HepG2 (cell line): ENCODE measurements around the gene PPP6R2. TPM values are rescaled to one million over a fixed set of nuclear protein-coding genes. Genes with fewer than 3 reads are reported as not detected.
A peak's percentile ranks its signal among the peaks of the same experiment; 100 is the strongest.

Source experiments
- DMTF1 ChIP-seq: sonication (generic); formaldehyde crosslinking; IDR thresholded peaks from 2 replicates; pipeline ENCODE4 v1.4.0; 2020; ENCODE audit warnings: mild to moderate bottlenecking, missing genetic modification reagents
- ERF ChIP-seq: IDR thresholded peaks from 2 replicates; pipeline ENCODE4 v1.6.1; 2018; ENCODE audit warnings: missing biosample characterization, missing genetic modification reagents
- FOSL2 ChIP-seq: sonication (generic); formaldehyde crosslinking; IDR thresholded peaks from 2 replicates; pipeline ENCODE4 v1.4.0; 2020; ENCODE audit warnings: missing genetic modification reagents
- FOXJ3 ChIP-seq: sonication (generic); formaldehyde crosslinking; IDR thresholded peaks from 2 replicates; pipeline ENCODE4 v1.4.0; 2020; ENCODE audit warnings: missing genetic modification reagents, mild to moderate bottlenecking, borderline replicate concordance
- HNRNPLL ChIP-seq: fragments of 200-400 bp; formaldehyde crosslinking; IDR thresholded peaks from 2 replicates; pipeline ENCODE4 v1.6.1; 2017; ENCODE audit warnings: mild to moderate bottlenecking, low read depth, low read length; ENCODE audit not compliant: poor library complexity, severe bottlenecking
- IKZF1 ChIP-seq: fragments of 450-650 bp; IDR thresholded peaks from 2 replicates; pipeline ENCODE4 v1.7.1; 2016
- MED1 ChIP-seq: sonication (generic); formaldehyde crosslinking; IDR thresholded peaks from 2 replicates; pipeline ENCODE4 v1.4.0; 2020; ENCODE audit warnings: missing genetic modification reagents
- NCOA2 ChIP-seq: sonication (generic); formaldehyde crosslinking; IDR thresholded peaks from 2 replicates; pipeline ENCODE4 v1.8.0; 2022; ENCODE audit warnings: inconsistent platforms
- REST ChIP-seq, 2 experiments: IDR thresholded peaks; 2 replicates each; pipeline ENCODE4 v1.6.1; 2011 to 2012; ENCODE audit warnings: low read length in 2 of 2, borderline replicate concordance in 1 of 2, low read depth in 1 of 2, mild to moderate bottlenecking in 1 of 2, moderate library complexity in 1 of 2
- SRF ChIP-seq: IDR thresholded peaks from 2 replicates; pipeline ENCODE4 v1.6.1; 2011; ENCODE audit warnings: mild to moderate bottlenecking, low read depth, low read length, moderate library complexity
- THYN1 ChIP-seq: sonication (generic); formaldehyde crosslinking; IDR thresholded peaks from 2 replicates; pipeline ENCODE4 v1.8.1; 2023; ENCODE audit warnings: low read depth, mild to moderate bottlenecking, moderate library complexity, missing genetic modification reagents, borderline replicate concordance
- ZNF225 ChIP-seq: sonication (generic); formaldehyde crosslinking; IDR thresholded peaks from 2 replicates; pipeline ENCODE4 v1.4.0; 2020; ENCODE audit warnings: mild to moderate bottlenecking, missing genetic modification reagents
- ZNF318 ChIP-seq: sonication (generic); formaldehyde crosslinking; IDR thresholded peaks from 2 replicates; pipeline ENCODE4 v1.4.0; 2020; ENCODE audit warnings: mild to moderate bottlenecking, missing genetic modification reagents
- ZNF740 ChIP-seq: sonication (generic); formaldehyde crosslinking; IDR thresholded peaks from 2 replicates; pipeline ENCODE4 v1.4.0; 2020; ENCODE audit warnings: missing genetic modification reagents
- polyA plus RNA-seq, 8 experiments: library from polyadenylated mRNA; depleted of rRNA in 3 of 8; stranded (reverse) in 7 of 8; unstranded in 1 of 8; fragments of >200 nt; fragmentation: Illumina TruSeq in 4 of 8; extraction: Trizol in 4 of 8; gene quantifications; 2 replicates each; pipeline versions ENCODE4 v1.2.1 to v1.2.3, GENCODE V29; 2011 to 2016; ENCODE audit warnings: low read depth in 4 of 8, missing spikeins in 1 of 8, mixed read lengths in 1 of 8; ENCODE audit not compliant: insufficient read depth in 1 of 8
- total RNA-seq, 5 experiments: library from RNA; depleted of rRNA; stranded (reverse); fragments of >200 nt; fragmentation: Illumina TruSeq; extraction: Trizol; gene quantifications; 2 replicates each; pipeline ENCODE4 v1.2.3, GENCODE V29; 2016; ENCODE audit warnings: low read depth in 1 of 5

PPP6R2 gene
- total and polyA plus RNA-seq, 2 of the 13 experiments (the other 11 are each of a cell fraction or from before 2014, with no cell fraction given): 55.0 to 102 TPM

GRCh38 chr22:50293441-50294318 is 49.4 kb upstream of the PPP6R2 start (continued):
- TF ChIP-seq ZNF318 (CRISPR knock-in tag) (no peak; the same call in 1 of the 2 replicates), ZNF740 (CRISPR knock-in tag) (peak; percentile 89), FOXJ3 (peak; percentile 89; the same call in 1 of the 2 replicates), NCOA2 (CRISPR knock-in tag) (peak; percentile 85), REST (IDR thresholded peaks at IDR 0.05; ENCODE audit: borderline replicate concordance in 1 of 2, low read depth in 1 of 2, low read length in 2 of 2) (peak in 1 of 2 experiments; percentile 30; a peak in 1 of 4 replicates), SRF (no peak), DMTF1 (no peak), MED1 (CRISPR knock-in tag) (peak; percentile 96), THYN1 (CRISPR knock-in tag) (no peak), ZNF225 (CRISPR knock-in tag) (no peak), IKZF1 (no peak), FOSL2 (CRISPR knock-in tag) (peak; percentile 62), HNRNPLL (peak; percentile 93), ERF (peak; percentile 81)
